Measurements from ENCODE around the gene CARNS1. TPM values are rescaled to one million over a fixed set of nuclear protein-coding genes. Genes with fewer than 3 reads are reported as not detected.
A peak's percentile ranks its signal among the peaks of the same experiment; 100 is the strongest.

CARNS1 gene
- total RNA-seq, 4 donors from 2014 or later, result 0.21 to 0.94 (median 0.74) TPM

GRCh38 chr11:67371911-67372320 lies 43.6 kb upstream of the CARNS1 start:
- 33% methylated on average over 6 of the region's 16 CpGs for WGBS
- no peak for DNase-seq (ENCODE audit: low spot score in 2 of 2)
- H3K4me1 ChIP-seq, result peaks cover 86% of the 10 kb centered on the region
- peak overlapping the region; percentile 97 for H3K27ac ChIP-seq
- H3K9me3 ChIP-seq, result no peaks in the 10 kb centered on the region
- TF ChIP-seq EP300 (IDR thresholded peaks at IDR 0.05), result no peak
- TF ChIP-seq POLR2AphosphoS5 (IDR thresholded peaks at IDR 0.05), result no peak
- TF ChIP-seq POLR2A (IDR thresholded peaks at IDR 0.05), result no peak
- no peak for TF ChIP-seq CTCF (IDR thresholded peaks at IDR 0.05)
- H3K36me3 ChIP-seq, result no peaks in the 10 kb centered on the region
- no peaks in the 10 kb centered on the region for H3K27me3 ChIP-seq
- peak overlapping the region; percentile 93 for H3K4me3 ChIP-seq

- Histone ChIP-seq H3K4me1 (peaks cover 80% of the 10 kb centered on the region), H3K27ac (peak overlapping the region; percentile 97), H3K27me3 (no peaks in the 10 kb centered on the region), H3K4me3 (peak overlapping the region; percentile 93), H3K36me3 (no peaks in the 10 kb centered on the region), H3K9me3 (no peaks in the 10 kb centered on the region)
- TF ChIP-seq POLR2A (IDR thresholded peaks at IDR 0.05), result peak in 1 of 2 donors; percentile 44
- no peak for TF ChIP-seq EP300 (IDR thresholded peaks at IDR 0.05)
- WGBS, result 4% methylated on average over 10 of the region's 78 CpGs
- no peak for DNase-seq (ENCODE audit: low spot score in 2 of 2)
These were observed 43.0 kb upstream of the CARNS1 start for GRCh38 chr11:67372321-67372992.

- H3K4me1 ChIP-seq, result peaks cover 74% of the 10 kb centered on the region
- H3K36me3 ChIP-seq, result no peaks in the 10 kb centered on the region
- peak within 1 kb of the TSS; percentile 93 for H3K4me3 ChIP-seq
- DNase-seq (ENCODE audit: low spot score in 2 of 2), result peak in 1 of 2 donors; percentile 83
- WGBS, result 0% methylated on average over 13 of the region's 76 CpGs
- H3K27me3 ChIP-seq, result no peaks in the 10 kb centered on the region
- TF ChIP-seq POLR2A (IDR thresholded peaks at IDR 0.05) (peak in 1 of 2 donors; percentile 12), POLR2AphosphoS5 (IDR thresholded peaks at IDR 0.05) (no peak), EP300 (IDR thresholded peaks at IDR 0.05) (no peak), CTCF (IDR thresholded peaks at IDR 0.05) (no peak)
- no peaks in the 10 kb centered on the region for H3K9me3 ChIP-seq
- peak within 1 kb of the TSS; percentile 97 for H3K27ac ChIP-seq
These were observed 42.4 kb upstream of the CARNS1 start, which contains the start of gene CLCF1 for GRCh38 chr11:67372993-67373647. CLCF1 (minus strand) TSS chr11:67373598; CDS start chr11:67373539, 59 bp downstream.

- TF ChIP-seq EP300 (IDR thresholded peaks at IDR 0.05) (no peak), CTCF (IDR thresholded peaks at IDR 0.05) (peak in 1 of 2 donors; percentile 52), POLR2A (IDR thresholded peaks at IDR 0.05) (peak in 1 of 2 donors; percentile 15), POLR2AphosphoS5 (IDR thresholded peaks at IDR 0.05) (peak in 2 of 3 donors; percentile 59 to 62)
- H3K4me1 ChIP-seq, result peaks cover 78% of the 10 kb centered on the region
- no peaks in the 10 kb centered on the region for H3K9me3 ChIP-seq
- 3% methylated on average over 33 of the region's 40 CpGs for WGBS
- H3K4me3 ChIP-seq, result peak overlapping the region; percentile 93
- no peaks in the 10 kb centered on the region for H3K27me3 ChIP-seq
- peak overlapping the region; percentile 97 for H3K27ac ChIP-seq
- peak; percentile 87 to 91 for DNase-seq (ENCODE audit: low spot score in 2 of 2)
- no peaks in the 10 kb centered on the region for H3K36me3 ChIP-seq
These were observed 41.6 kb upstream of the CARNS1 start for GRCh38 chr11:67373648-67374570.

- WGBS, result 26% methylated on average over 8 of the region's 9 CpGs
- peak overlapping the region; percentile 97 for H3K27ac ChIP-seq
- no peak for TF ChIP-seq EP300 (IDR thresholded peaks at IDR 0.05)
- TF ChIP-seq POLR2AphosphoS5 (IDR thresholded peaks at IDR 0.05), result no peak
- no peak for TF ChIP-seq POLR2A (IDR thresholded peaks at IDR 0.05)
- TF ChIP-seq CTCF (IDR thresholded peaks at IDR 0.05), result no peak
- no peaks in the 10 kb centered on the region for H3K27me3 ChIP-seq
- peaks cover 78% of the 10 kb centered on the region for H3K4me1 ChIP-seq
- no peak for DNase-seq (ENCODE audit: low spot score in 2 of 2)
- peak overlapping the region; percentile 93 for H3K4me3 ChIP-seq
- H3K36me3 ChIP-seq, result no peaks in the 10 kb centered on the region
- no peaks in the 10 kb centered on the region for H3K9me3 ChIP-seq
These were observed 40.8 kb upstream of the CARNS1 start for GRCh38 chr11:67374571-67375281.
